HEK293 (cell line): Measurements from ENCODE around the gene LTBP1.

Experiments used
- CTCF ChIA-PET: fragments of 350-600 bp; formaldehyde crosslinking; extraction: SDS; loops from one replicate; lab custom pipeline; 2021; ENCODE audit warnings: antibody characterized with exemption; lab: Yijun Ruan, JAX
- POLR2A ChIA-PET: fragments of 300-600 bp; formaldehyde crosslinking; extraction: SDS; loops from one replicate; lab custom pipeline; 2020; ENCODE audit warnings: antibody characterized with exemption, inconsistent platforms; lab: Yijun Ruan, JAX
- H3K27ac ChIP-seq: fragments of 200-500 bp; sonication (Bioruptor generic); 2 replicates; pipeline ENCODE4 v1.5.1; 2014; ENCODE audit warnings: low read depth, low read length, control low read depth, inconsistent platforms; ENCODE audit errors: extremely low read depth
- H3K36me3 ChIP-seq, 2 experiments: fragments of 200-500 bp in 1 of 2; sonication (Bioruptor generic) in 1 of 2; 1 replicate in 1 of 2; 2 replicates in 1 of 2; pipeline ENCODE4 v1.5.1; 2014 to 2017; ENCODE audit warnings: inconsistent platforms in 2 of 2, low read length in 2 of 2; ENCODE audit not compliant: control insufficient read depth in 2 of 2, insufficient read depth in 1 of 2
- H3K4me1 ChIP-seq: fragments of 200-500 bp; sonication (Bioruptor generic); 2 replicates; pipeline ENCODE4 v1.5.1; 2014; ENCODE audit warnings: mild to moderate bottlenecking, low read length, inconsistent platforms; ENCODE audit not compliant: control insufficient read depth, insufficient read depth
- H3K4me3 ChIP-seq: 2 replicates; pipeline ENCODE4 v1.5.1; 2011; ENCODE audit warnings: low read depth, mild to moderate bottlenecking, control low read depth, low read length, moderate library complexity
- H3K9me3 ChIP-seq: fragments of 200-500 bp; sonication (Bioruptor generic); 2 replicates; pipeline ENCODE4 v1.5.1; 2014; ENCODE audit warnings: low read depth, low read length, inconsistent platforms; ENCODE audit not compliant: control insufficient read depth, insufficient read depth
- HOXA7 ChIP-seq: sonication (generic); formaldehyde crosslinking; IDR thresholded peaks from 2 replicates; pipeline ENCODE4 v1.8.1; 2022; ENCODE audit warnings: missing genetic modification reagents, borderline replicate concordance
- MEIS1 ChIP-seq: sonication (generic); formaldehyde crosslinking; IDR thresholded peaks from 2 replicates; pipeline ENCODE4 v1.8.1; 2022; ENCODE audit warnings: missing genetic modification reagents, mild to moderate bottlenecking, borderline replicate concordance
- OSR2 ChIP-seq: fragments of 450-650 bp; formaldehyde crosslinking; IDR thresholded peaks from 2 replicates; pipeline ENCODE4 v1.5.1; 2016; ENCODE audit warnings: missing biosample characterization, missing genetic modification characterization
- SCRT2 ChIP-seq: fragments of 450-650 bp; formaldehyde crosslinking; IDR thresholded peaks from 2 replicates; pipeline ENCODE4 v1.5.1; 2016; ENCODE audit warnings: missing biosample characterization, missing genetic modification characterization
- ZBTB26 ChIP-seq: fragments of 450-650 bp; formaldehyde crosslinking; optimal IDR thresholded peaks from 2 replicates; pipeline ENCODE3; 2016; ENCODE audit warnings: missing biosample characterization, mild to moderate bottlenecking, missing genetic modification characterization
- ZBTB6 ChIP-seq: fragments of 450-650 bp; formaldehyde crosslinking; IDR thresholded peaks from 2 replicates; pipeline ENCODE4 v1.5.1; 2017; ENCODE audit warnings: missing biosample characterization, missing genetic modification characterization
- ZFP41 ChIP-seq: fragments of 450-650 bp; formaldehyde crosslinking; IDR thresholded peaks from 2 replicates; pipeline ENCODE4 v1.5.1; 2016; ENCODE audit warnings: missing biosample characterization, missing genetic modification characterization, borderline replicate concordance
- ZNF24 ChIP-seq: fragments of 450-650 bp; formaldehyde crosslinking; IDR thresholded peaks from 2 replicates; pipeline ENCODE4 v1.5.1; 2016; ENCODE audit warnings: missing biosample characterization, missing genetic modification characterization
- ZNF266 ChIP-seq: fragments of 450-650 bp; formaldehyde crosslinking; IDR thresholded peaks from 2 replicates; pipeline ENCODE4 v1.5.1; 2016; ENCODE audit warnings: missing biosample characterization, missing genetic modification characterization, low read depth
- ZNF280C ChIP-seq: fragments of 450-650 bp; formaldehyde crosslinking; IDR thresholded peaks from 2 replicates; pipeline ENCODE4 v1.5.1; 2016; ENCODE audit warnings: missing biosample characterization, missing genetic modification characterization
- ZNF37A ChIP-seq: fragments of 450-650 bp; IDR thresholded peaks from 2 replicates; pipeline ENCODE4 v1.5.1; 2018; ENCODE audit warnings: missing biosample characterization, missing genetic modification characterization
- ZNF394 ChIP-seq: fragments of 450-650 bp; formaldehyde crosslinking; IDR thresholded peaks from 2 replicates; pipeline ENCODE4 v1.5.1; 2016; ENCODE audit warnings: missing biosample characterization, missing genetic modification characterization, mild to moderate bottlenecking, moderate library complexity, borderline replicate concordance
- ZNF473 ChIP-seq: fragments of 450-650 bp; formaldehyde crosslinking; IDR thresholded peaks from 2 replicates; pipeline ENCODE4 v1.5.1; 2017; ENCODE audit warnings: missing biosample characterization, missing genetic modification characterization
- ZNF558 ChIP-seq: fragments of 450-650 bp; formaldehyde crosslinking; IDR thresholded peaks from 2 replicates; pipeline ENCODE4 v1.5.1; 2016; ENCODE audit warnings: missing biosample characterization, missing genetic modification characterization
- ZNF624 ChIP-seq: fragments of 450-650 bp; formaldehyde crosslinking; IDR thresholded peaks from 2 replicates; pipeline ENCODE4 v1.5.1; 2017; ENCODE audit warnings: missing biosample characterization, missing genetic modification characterization
- ZNF768 ChIP-seq: fragments of 450-650 bp; formaldehyde crosslinking; IDR thresholded peaks from 2 replicates; pipeline ENCODE4 v1.5.1; 2018; ENCODE audit warnings: missing biosample characterization, mild to moderate bottlenecking, missing genetic modification characterization
- ZNF792 ChIP-seq: fragments of 450-650 bp; formaldehyde crosslinking; IDR thresholded peaks from 2 replicates; pipeline ENCODE4 v1.5.1; 2016; ENCODE audit warnings: missing biosample characterization, missing genetic modification characterization
- TF ChIP-seq, protein P1 (sequence below): fragments of 450-650 bp; formaldehyde crosslinking; IDR thresholded peaks from 2 replicates; pipeline ENCODE4 v1.5.0; 2017; ENCODE audit warnings: missing biosample characterization, missing genetic modification characterization, borderline replicate concordance
- TF ChIP-seq, protein P2 (sequence below): fragments of 450-650 bp; formaldehyde crosslinking; IDR thresholded peaks from 2 replicates; pipeline ENCODE4 v1.5.1; 2016; ENCODE audit warnings: missing biosample characterization, missing genetic modification characterization
- TF ChIP-seq, protein P3 (sequence below): sonication (generic); formaldehyde crosslinking; IDR thresholded peaks from 2 replicates; pipeline ENCODE4 v1.8.1; 2022; ENCODE audit warnings: mild to moderate bottlenecking, moderate library complexity, missing genetic modification reagents
- TF ChIP-seq, protein P4 (sequence below): fragments of 450-650 bp; formaldehyde crosslinking; IDR thresholded peaks from 2 replicates; pipeline ENCODE4; 2016; ENCODE audit warnings: missing biosample characterization, missing genetic modification characterization

Gene LTBP1

DNA sequence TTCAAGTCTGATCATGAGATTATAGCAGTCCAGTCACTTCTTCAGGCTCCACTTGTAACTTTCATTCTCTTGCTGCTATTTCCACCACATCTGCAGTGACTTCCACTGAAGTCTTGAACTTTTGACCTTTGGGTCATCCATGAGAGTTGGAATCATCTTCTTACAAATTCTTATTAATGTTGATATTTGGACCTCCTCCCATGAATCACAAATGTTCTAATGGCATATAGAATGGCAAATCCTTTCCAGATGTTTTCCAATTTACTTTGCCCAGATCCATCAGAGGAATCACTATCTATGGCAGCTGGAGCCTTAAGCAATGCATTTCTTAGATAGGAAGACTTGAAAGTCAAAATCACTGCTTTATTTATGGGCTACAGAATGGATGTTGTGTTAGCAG lies 159.4 kb downstream of the LTBP1 start:
- Histone ChIP-seq H3K4me1 (no peaks in the 10 kb centered on the region), H3K27ac (no peak overlapping the region), H3K9me3 (no peaks in the 10 kb centered on the region), H3K36me3 (peaks cover 0 to under 1% of the 10 kb centered on the region in 2 experiments; a peak in 1 of 3 replicates), H3K4me3 (no peak overlapping the region)
- TF ChIP-seq OSR2 (no peak), ZNF280C (tag by site-specific recombination) (no peak), ZNF768 (no peak), ZNF624 (tag by site-specific recombination) (no peak), ZFP41 (no peak), ZNF24 (tag by site-specific recombination) (no peak), HOXA7 (CRISPR knock-in tag) (no peak), ZNF266 (tag by site-specific recombination) (no peak), ZNF394 (tag by site-specific recombination) (no peak)
- TF ChIP-seq, protein P1, sequence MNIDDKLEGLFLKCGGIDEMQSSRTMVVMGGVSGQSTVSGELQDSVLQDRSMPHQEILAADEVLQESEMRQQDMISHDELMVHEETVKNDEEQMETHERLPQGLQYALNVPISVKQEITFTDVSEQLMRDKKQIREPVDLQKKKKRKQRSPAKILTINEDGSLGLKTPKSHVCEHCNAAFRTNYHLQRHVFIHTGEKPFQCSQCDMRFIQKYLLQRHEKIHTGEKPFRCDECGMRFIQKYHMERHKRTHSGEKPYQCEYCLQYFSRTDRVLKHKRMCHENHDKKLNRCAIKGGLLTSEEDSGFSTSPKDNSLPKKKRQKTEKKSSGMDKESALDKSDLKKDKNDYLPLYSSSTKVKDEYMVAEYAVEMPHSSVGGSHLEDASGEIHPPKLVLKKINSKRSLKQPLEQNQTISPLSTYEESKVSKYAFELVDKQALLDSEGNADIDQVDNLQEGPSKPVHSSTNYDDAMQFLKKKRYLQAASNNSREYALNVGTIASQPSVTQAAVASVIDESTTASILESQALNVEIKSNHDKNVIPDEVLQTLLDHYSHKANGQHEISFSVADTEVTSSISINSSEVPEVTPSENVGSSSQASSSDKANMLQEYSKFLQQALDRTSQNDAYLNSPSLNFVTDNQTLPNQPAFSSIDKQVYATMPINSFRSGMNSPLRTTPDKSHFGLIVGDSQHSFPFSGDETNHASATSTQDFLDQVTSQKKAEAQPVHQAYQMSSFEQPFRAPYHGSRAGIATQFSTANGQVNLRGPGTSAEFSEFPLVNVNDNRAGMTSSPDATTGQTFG (tag by site-specific recombination) = no peak
- TF ChIP-seq, protein P2, sequence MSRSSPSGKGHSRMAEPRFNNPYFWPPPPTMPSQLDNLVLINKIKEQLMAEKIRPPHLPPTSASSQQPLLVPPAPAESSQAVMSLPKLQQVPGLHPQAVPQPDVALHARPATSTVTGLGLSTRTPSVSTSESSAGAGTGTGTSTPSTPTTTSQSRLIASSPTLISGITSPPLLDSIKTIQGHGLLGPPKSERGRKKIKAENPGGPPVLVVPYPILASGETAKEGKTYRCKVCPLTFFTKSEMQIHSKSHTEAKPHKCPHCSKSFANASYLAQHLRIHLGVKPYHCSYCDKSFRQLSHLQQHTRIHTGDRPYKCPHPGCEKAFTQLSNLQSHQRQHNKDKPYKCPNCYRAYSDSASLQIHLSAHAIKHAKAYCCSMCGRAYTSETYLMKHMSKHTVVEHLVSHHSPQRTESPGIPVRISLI (tag by site-specific recombination) = no peak
- TF ChIP-seq, protein P3, sequence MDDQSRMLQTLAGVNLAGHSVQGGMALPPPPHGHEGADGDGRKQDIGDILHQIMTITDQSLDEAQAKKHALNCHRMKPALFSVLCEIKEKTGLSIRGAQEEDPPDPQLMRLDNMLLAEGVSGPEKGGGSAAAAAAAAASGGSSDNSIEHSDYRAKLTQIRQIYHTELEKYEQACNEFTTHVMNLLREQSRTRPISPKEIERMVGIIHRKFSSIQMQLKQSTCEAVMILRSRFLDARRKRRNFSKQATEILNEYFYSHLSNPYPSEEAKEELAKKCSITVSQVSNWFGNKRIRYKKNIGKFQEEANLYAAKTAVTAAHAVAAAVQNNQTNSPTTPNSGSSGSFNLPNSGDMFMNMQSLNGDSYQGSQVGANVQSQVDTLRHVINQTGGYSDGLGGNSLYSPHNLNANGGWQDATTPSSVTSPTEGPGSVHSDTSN (CRISPR knock-in tag) = no peak
- ChIA-PET POLR2A (no interaction called here), CTCF (interaction anchor here (0.7 to 0.9 kb wide), 2 partner anchors 63 to 369 kb away, joined by 4 read pairs; no protein-coding TSS in a partner anchor)

DNA sequence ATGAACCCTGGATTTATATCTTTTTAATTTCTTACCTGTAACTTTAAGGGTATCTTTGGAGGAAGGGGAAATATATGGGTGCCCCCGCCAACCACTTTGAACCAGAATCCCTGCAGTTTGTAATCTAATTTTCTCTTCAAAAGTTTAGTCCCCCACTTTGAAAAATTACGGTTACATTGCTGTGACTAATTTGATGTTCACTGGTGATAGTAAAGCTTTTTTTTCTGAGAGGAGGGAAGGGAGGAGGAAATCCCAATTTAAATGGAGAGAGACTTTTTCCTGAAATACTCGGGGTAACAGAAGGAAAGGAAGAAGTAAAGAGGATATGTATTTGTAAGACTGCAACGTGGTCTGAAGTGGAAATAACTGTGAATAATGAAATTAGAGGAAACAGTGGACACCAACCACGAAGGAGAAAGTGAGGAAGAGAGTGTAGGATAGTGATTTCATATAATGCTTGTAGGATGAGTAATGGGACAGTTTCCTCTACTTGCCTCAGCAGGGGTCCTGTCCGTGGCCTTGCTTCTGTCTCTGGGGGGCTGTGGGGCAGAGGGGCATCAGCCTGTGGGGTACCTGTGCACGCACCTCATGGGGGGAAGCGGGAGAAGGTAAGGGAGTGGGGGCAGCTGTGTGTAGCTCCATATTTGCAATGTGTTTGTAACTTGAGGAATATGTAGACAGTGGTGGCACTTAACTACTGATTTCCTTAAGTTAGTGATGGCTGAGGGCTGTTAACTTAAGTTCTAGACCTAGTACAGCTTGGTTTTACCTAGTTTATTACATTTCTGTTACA lies 161.1 kb downstream of the LTBP1 start:
- POLR2A ChIA-PET = no interaction called here
- CTCF ChIA-PET = no interaction called here
- TF ChIP-seq ZBTB26 (tag by site-specific recombination) (no peak), SCRT2 (tag by site-specific recombination) (no peak), ZNF473 (tag by site-specific recombination) (no peak), ZBTB6 (tag by site-specific recombination) (no peak), ZNF792 (tag by site-specific recombination) (no peak), ZNF558 (tag by site-specific recombination) (no peak), ZNF37A (no peak), MEIS1 (CRISPR knock-in tag) (no peak)
- TF ChIP-seq, protein P2 (tag by site-specific recombination) = no peak
- TF ChIP-seq, protein P4, sequence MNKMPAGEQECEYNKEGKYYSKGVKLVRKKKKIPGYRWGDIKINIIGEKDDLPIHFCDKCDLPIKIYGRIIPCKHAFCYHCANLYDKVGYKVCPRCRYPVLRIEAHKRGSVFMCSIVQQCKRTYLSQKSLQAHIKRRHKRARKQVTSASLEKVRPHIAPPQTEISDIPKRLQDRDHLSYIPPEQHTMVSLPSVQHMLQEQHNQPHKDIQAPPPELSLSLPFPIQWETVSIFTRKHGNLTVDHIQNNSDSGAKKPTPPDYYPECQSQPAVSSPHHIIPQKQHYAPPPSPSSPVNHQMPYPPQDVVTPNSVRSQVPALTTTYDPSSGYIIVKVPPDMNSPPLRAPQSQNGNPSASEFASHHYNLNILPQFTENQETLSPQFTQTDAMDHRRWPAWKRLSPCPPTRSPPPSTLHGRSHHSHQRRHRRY = no peak
- H3K4me1 ChIP-seq = no peaks in the 10 kb centered on the region
- peaks cover 0 to 4% of the 10 kb centered on the region in 2 experiments; a peak in 1 of 3 replicates for H3K36me3 ChIP-seq
- no peak overlapping the region for H3K4me3 ChIP-seq
- no peak overlapping the region for H3K27ac ChIP-seq
- no peaks in the 10 kb centered on the region for H3K9me3 ChIP-seq
